GM10847 (cell line): ENCODE results near the gene TMPRSS13.

Experiments
- POLR2A ChIP-seq: IDR thresholded peaks from 2 replicates; pipeline ENCODE4 v1.6.1; 2011; ENCODE audit not compliant: insufficient read length; ENCODE audit errors: extremely low read depth

The TMPRSS13 gene

DNA sequence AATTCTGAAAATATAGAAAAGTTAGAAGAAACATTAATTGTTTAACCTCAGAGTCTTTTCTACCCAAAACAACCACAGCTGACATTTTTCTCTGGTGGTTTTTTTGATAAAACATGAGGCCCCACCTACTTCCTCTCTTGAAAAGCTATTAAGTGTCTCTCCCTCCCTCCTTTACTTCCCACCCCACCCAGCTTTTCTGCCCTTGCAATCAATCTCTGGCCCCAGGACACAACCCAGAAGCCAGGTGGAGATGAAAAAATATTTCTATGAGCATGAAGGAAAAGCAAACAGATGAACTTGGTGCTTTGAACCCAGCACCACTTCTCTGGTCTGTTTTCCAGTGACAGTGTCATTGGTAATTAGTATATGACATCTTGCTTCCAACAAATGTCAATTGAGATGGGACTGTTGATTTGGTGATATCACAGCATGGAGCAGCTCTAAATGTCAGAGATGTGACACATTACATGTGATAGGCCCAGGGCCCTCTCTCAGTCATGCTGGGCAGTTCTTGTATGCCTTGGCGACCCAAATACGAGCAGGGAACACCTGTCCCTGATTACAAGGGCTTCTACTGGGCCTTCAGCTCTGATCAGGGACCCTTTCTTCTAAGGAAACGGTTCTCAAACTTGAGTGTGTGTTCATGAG, 23.9 kb upstream of the TMPRSS13 start:
- no peak for TF ChIP-seq POLR2A

- no peak for TF ChIP-seq POLR2A
Observed at GRCh38 chr11:117950993-117951961, 22.1 kb upstream of the TMPRSS13 start.

GRCh38 chr11:117950301-117950700, 21.1 kb upstream of the TMPRSS13 start:
- no peak for TF ChIP-seq POLR2A

DNA sequence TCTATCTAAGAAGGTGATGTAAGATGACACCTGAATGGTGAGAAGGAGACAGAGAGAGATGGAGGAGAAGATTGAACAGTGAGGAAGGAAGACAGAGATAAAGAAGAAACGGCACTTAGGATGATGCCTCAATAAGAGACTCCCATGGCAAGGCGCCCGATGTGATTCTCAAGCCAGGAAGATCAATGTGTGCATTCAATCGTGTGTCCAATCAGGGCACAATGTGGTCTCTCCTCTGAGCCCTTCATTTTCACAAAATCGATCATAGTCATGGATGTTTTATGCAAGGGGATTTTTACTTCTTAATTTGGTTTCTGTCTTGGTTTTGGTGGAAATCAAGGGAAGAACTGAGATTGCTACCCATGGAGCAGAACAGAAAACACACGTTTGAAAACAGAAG, 19.9 kb upstream of the TMPRSS13 start:
- no peak for TF ChIP-seq POLR2A

GRCh38 chr11:117946842-117947526, 17.8 kb upstream of the TMPRSS13 start:
- no peak for TF ChIP-seq POLR2A

GRCh38 chr11:117946156-117946841, 17.1 kb upstream of the TMPRSS13 start:
- TF ChIP-seq POLR2A: no peak

- TF ChIP-seq POLR2A: no peak
Observed at GRCh38 chr11:117945047-117945810, 16.0 kb upstream of the TMPRSS13 start.

DNA sequence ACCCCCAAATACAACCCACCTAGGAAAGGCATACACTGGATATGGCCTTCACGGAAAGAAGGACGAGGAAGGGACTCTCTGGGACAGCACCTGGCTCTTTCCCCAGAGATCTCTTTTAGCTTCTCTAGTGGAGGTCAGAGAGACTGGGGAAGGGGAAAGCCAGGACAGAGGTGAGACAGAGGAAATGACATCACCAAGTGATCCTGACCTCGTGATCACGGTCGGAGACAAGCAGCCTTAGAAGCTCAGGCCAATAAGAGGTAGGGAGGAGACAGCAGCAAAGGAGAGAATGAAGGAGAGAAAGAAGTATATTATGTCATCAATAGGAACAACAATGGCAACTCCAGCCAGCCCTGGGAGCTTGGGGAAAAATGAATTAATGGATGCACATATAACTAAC, 15.4 kb upstream of the TMPRSS13 start:
- TF ChIP-seq POLR2A: no peak

DNA sequence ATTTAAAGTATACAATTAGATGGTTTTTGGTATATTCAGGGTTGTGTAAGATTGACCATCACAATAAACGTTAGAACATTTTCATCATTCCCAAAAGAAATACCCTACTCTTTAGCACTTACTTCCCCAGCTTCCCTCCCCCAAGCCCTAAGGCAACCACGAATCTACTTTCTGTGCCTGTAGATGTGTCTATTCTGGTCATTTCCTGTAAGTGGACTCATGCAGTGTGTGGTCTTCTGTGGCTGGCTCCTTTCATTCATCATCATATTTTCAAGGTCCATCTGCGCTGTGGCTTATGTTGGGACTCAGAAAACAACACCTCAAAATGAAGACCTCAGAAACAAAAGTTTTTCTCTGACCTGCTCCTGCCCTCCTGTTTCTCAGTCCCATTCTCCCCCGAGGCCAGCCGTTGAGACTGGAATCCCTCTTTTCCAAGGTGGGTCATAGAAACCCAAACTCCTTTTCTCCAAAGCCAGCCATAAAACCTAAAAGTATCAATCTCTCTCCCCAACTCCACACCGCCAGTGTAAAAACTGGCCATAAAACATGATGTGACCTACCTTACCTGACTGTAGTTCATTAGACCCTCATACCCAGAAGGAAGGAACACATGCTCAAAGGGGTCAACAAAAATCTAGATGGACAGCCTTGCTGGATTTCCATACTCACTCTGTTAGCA, 12.9 kb upstream of the TMPRSS13 start:
- TF ChIP-seq POLR2A: no peak

GRCh38 chr11:117941163-117941707, 12.0 kb upstream of the TMPRSS13 start:
- no peak for TF ChIP-seq POLR2A

- no peak for TF ChIP-seq POLR2A
Observed at GRCh38 chr11:117940736-117941135, 11.5 kb upstream of the TMPRSS13 start.

- no peak for TF ChIP-seq POLR2A
Observed at GRCh38 chr11:117936973-117937372, 7.8 kb upstream of the TMPRSS13 start.

DNA sequence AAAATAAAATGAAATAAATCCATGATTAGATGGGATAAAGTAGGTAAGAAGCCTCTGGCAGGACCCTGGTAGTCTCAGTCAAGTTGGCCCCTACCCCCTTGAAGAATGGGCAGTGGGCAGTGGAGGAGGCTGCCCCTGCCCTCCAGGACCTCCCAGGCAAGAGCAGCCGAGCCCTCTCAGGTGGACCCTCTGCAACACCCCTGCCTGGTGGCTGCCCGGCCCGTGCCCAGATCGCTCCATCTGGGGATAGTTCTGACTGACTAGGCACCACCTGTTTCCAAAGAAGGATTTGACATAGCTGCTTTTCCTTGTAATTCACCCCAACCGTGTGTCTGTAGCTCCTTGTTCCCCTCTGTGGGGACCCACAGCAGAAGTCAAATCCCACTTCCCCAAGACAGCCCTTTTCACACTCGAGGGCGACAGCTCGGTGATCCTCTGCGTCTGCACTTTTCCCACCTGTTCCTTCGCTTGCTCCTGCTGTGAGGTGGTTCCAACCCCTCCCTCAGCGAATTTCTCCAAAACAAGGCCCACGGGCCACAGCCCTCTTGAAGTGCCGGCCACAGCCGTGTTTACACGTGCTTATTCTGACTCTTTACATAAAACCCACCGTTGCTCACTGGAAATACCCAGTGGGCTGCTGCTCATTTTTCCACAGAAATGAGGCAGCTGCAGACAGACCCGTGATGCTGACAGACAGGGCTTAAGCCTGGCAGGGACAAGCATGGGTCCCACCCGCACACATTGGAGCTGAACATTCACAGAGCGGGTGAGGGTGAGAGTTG, 5.5 kb upstream of the TMPRSS13 start:
- TF ChIP-seq POLR2A: no peak
